HL-60 (cell line): ENCODE data around the gene NF1.

ENCODE experiments used
- DNase-seq, 2 experiments: peaks; one replicate each; pipeline ENCODE4 v3.0.0-alpha.2; 2010 to 2020; ENCODE audit warnings: low read depth in 1 of 2, low spot score in 1 of 2
- H3K27ac ChIP-seq: fragments of 250-450 bp; sonication (Bioruptor Pico); replicated peaks from 2 replicates; pipeline ENCODE4 v1.5.1; 2020; ENCODE audit warnings: mild to moderate bottlenecking, moderate library complexity
- H3K27me3 ChIP-seq: fragments of 250-450 bp; sonication (Bioruptor Pico); 2 replicates; pipeline ENCODE4 v1.5.1; 2021; ENCODE audit warnings: mild to moderate bottlenecking, moderate library complexity; ENCODE audit not compliant: insufficient read depth, poor library complexity, severe bottlenecking
- H3K4me3 ChIP-seq: replicated peaks from 2 replicates; pipeline ENCODE4 v1.5.1; 2011; ENCODE audit warnings: mild to moderate bottlenecking, control low read depth, low read length; ENCODE audit not compliant: insufficient read depth
- CTCF ChIP-seq: IDR thresholded peaks from one replicate; pipeline ENCODE4 v1.5.1; 2011; ENCODE audit warnings: low read length, control low read depth, inconsistent platforms; ENCODE audit not compliant: insufficient read depth
- GABPA ChIP-seq: IDR thresholded peaks from 2 replicates; pipeline ENCODE4 v1.6.1; 2012; ENCODE audit warnings: low read depth
- POLR2AphosphoS5 ChIP-seq: IDR thresholded peaks from 2 replicates; pipeline ENCODE4 v1.6.1; 2012; ENCODE audit warnings: low read depth
- REST ChIP-seq: IDR thresholded peaks from 2 replicates; pipeline ENCODE4 v1.6.1; 2012; ENCODE audit warnings: low read depth; ENCODE audit not compliant: insufficient replicate concordance
- SPI1 ChIP-seq: IDR thresholded peaks from 2 replicates; pipeline ENCODE4 v1.6.1; 2012; ENCODE audit warnings: low read depth, mild to moderate bottlenecking, borderline replicate concordance

Gene NF1

GRCh38 chr17:31394544-31394943, 299.8 kb downstream of the NF1 start:
- peaks cover 32% of the 10 kb centered on the region for H3K27me3 ChIP-seq
- TF ChIP-seq REST (peak; percentile 96), CTCF (no peak)
- peak; percentile 39 to 50 for DNase-seq

GRCh38 chr17:31397256-31397939, 302.6 kb downstream of the NF1 start:
- H3K27ac ChIP-seq = no peak overlapping the region
- DNase-seq = no peak
- H3K27me3 ChIP-seq = peaks cover 10% of the 10 kb centered on the region
- no peak overlapping the region for H3K4me3 ChIP-seq
- TF ChIP-seq POLR2AphosphoS5 (no peak), CTCF (no peak), REST (no peak), GABPA (no peak)

More at GRCh38 chr17:31394544-31394943, 299.8 kb downstream of the NF1 start:
- no peak overlapping the region for H3K4me3 ChIP-seq
- no peak overlapping the region for H3K27ac ChIP-seq

- no peak overlapping the region for H3K27ac ChIP-seq
- TF ChIP-seq SPI1 (no peak), CTCF (no peak), GABPA (no peak), REST (no peak)
- no peak for DNase-seq
- H3K27me3 ChIP-seq = peaks cover 3% of the 10 kb centered on the region
- H3K4me3 ChIP-seq = no peak overlapping the region
These were observed 303.9 kb downstream of the NF1 start for GRCh38 chr17:31398381-31399311.
